Large intestine (tissue), 3 donors: ENCODE results near the gene CDK8. TPM values are rescaled to one million over a fixed set of nuclear protein-coding genes. Genes with fewer than 3 reads are reported as not detected.

Experiments
- DNase-seq, 2 donors: peaks; one replicate each; pipeline versions ENCODE4 v3.0.0 to v3.0.0-alpha.2; 2013
- H3K27ac ChIP-seq: one replicate; pipeline ENCODE4 v1.5.1; 2013; ENCODE audit warnings: low read length
- H3K27me3 ChIP-seq: 2 replicates; pipeline ENCODE4 v1.6.1; 2013; ENCODE audit warnings: low read length; ENCODE audit not compliant: control insufficient read depth, insufficient read depth
- H3K36me3 ChIP-seq: 2 replicates; pipeline ENCODE4 v1.6.1; 2013; ENCODE audit warnings: low read length; ENCODE audit not compliant: control insufficient read depth, insufficient read depth
- H3K4me1 ChIP-seq: one replicate; pipeline ENCODE4 v1.6.1; 2013; ENCODE audit warnings: low read length; ENCODE audit not compliant: control insufficient read depth, insufficient read depth
- H3K4me3 ChIP-seq: one replicate; pipeline ENCODE4 v1.5.1; 2013; ENCODE audit warnings: low read length
- H3K9me3 ChIP-seq: one replicate; pipeline ENCODE4 v1.6.1; 2013; ENCODE audit warnings: mild to moderate bottlenecking, low read depth, low read length, moderate library complexity; ENCODE audit not compliant: control insufficient read depth
- WGBS: methylation state at CpG from one replicate; pipeline ENCODE4 v1.1.5; 2013; ENCODE audit warnings: low lambda C conversion rate; ENCODE audit not compliant: insufficient coverage; 5-methylcytosine and 5-hydroxymethylcytosine counted together
- polyA plus RNA-seq: library from polyadenylated mRNA; unstranded; fragments of 120-200 nt; gene quantifications from one replicate; pipeline ENCODE4 v1.2.1, GENCODE V29; 2013

CDK8 gene
- polyA plus RNA-seq, 1 donor = 30.1 TPM

DNA sequence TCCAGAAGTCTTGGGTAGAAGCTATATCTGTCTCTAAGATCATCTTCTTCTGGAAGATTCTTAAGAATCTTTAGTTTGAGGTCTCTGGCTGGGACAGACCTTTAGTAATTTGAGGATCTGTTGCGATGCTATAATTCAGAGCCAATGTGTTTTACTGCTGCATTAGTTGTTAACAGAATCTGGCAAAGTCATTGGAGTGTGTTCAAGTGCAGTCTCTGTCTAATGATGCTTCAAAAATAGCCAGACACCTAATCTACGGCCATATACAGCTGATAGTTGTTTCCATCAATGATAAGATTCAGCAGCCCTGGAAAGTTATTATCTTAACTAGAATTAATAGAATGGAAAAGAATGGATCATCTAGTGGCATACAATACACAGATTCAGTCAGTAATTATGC is 72.6 kb downstream of the CDK8 start:
- no peak for DNase-seq
- no peaks in the 10 kb centered on the region for H3K36me3 ChIP-seq
- H3K4me3 ChIP-seq = no peak overlapping the region
- H3K27me3 ChIP-seq = no peaks in the 10 kb centered on the region
- H3K27ac ChIP-seq = no peak overlapping the region
- WGBS = 100% methylated on average over 1 of the region's 2 CpGs
- H3K4me1 ChIP-seq = peaks cover 4% of the 10 kb centered on the region
- peaks cover 2% of the 10 kb centered on the region for H3K9me3 ChIP-seq

- Histone ChIP-seq H3K36me3 (no peaks in the 10 kb centered on the region), H3K9me3 (peaks cover 1% of the 10 kb centered on the region), H3K4me3 (no peak overlapping the region), H3K27ac (no peak overlapping the region), H3K4me1 (peaks cover 4% of the 10 kb centered on the region), H3K27me3 (no peaks in the 10 kb centered on the region)
- WGBS = no CpG with 5 or more reads among the region's 1 CpG
- DNase-seq = peak; percentile 22 to 69
Observed at GRCh38 chr13:26327940-26328725, 74.2 kb downstream of the CDK8 start.

GRCh38 chr13:26335158-26335557 is 81.2 kb downstream of the CDK8 start:
- Histone ChIP-seq H3K4me3 (no peak overlapping the region), H3K9me3 (no peaks in the 10 kb centered on the region), H3K27ac (no peak overlapping the region), H3K27me3 (no peaks in the 10 kb centered on the region), H3K36me3 (no peaks in the 10 kb centered on the region), H3K4me1 (no peaks in the 10 kb centered on the region)
- WGBS = 100% methylated on average over 2 of the region's 5 CpGs
- no peak for DNase-seq

GRCh38 chr13:26340807-26341206 is 86.9 kb downstream of the CDK8 start:
- DNase-seq = no peak
- H3K27ac ChIP-seq = no peak overlapping the region
- H3K4me1 ChIP-seq = no peaks in the 10 kb centered on the region
- no peaks in the 10 kb centered on the region for H3K27me3 ChIP-seq
- no CpG with 5 or more reads among the region's 2 CpGs for WGBS
- H3K36me3 ChIP-seq = peaks cover 5% of the 10 kb centered on the region
- no peaks in the 10 kb centered on the region for H3K9me3 ChIP-seq
- no peak overlapping the region for H3K4me3 ChIP-seq

DNA sequence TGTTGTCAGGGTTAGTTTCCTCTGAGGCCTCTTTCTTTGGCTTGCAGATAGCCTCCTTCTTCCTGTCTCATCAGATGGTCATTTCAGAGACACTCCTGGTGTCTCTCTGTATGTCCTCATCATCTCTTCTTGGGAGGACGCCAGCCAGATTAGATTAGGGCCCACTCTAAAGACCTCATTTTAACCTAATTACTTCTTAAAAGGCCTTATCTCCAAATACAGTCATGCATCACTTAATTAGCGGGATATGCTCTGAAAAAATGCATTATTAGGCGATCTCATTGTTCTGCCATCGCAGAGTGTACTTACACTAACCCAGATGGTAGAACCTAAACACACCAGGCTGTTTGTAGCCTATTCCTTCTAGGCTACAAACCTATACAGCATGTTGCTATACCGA is 89.0 kb downstream of the CDK8 start:
- Histone ChIP-seq H3K36me3 (peaks cover 5% of the 10 kb centered on the region), H3K4me3 (no peak overlapping the region), H3K4me1 (no peaks in the 10 kb centered on the region), H3K27ac (no peak overlapping the region), H3K9me3 (no peaks in the 10 kb centered on the region), H3K27me3 (no peaks in the 10 kb centered on the region)
- no CpG with 5 or more reads among the region's 5 CpGs for WGBS
- peak in 1 of 2 donors; percentile 5 for DNase-seq

GRCh38 chr13:26343816-26344215 is 89.9 kb downstream of the CDK8 start:
- Histone ChIP-seq H3K9me3 (no peaks in the 10 kb centered on the region), H3K27ac (no peak overlapping the region), H3K27me3 (no peaks in the 10 kb centered on the region), H3K4me1 (no peaks in the 10 kb centered on the region), H3K4me3 (no peak overlapping the region), H3K36me3 (peaks cover 5% of the 10 kb centered on the region)
- DNase-seq = no peak

GRCh38 chr13:26344980-26345379 is 91.1 kb downstream of the CDK8 start:
- no peak overlapping the region for H3K27ac ChIP-seq
- H3K4me1 ChIP-seq = no peaks in the 10 kb centered on the region
- no peak overlapping the region for H3K4me3 ChIP-seq
- WGBS = no CpG with 5 or more reads among the region's 4 CpGs
- no peaks in the 10 kb centered on the region for H3K9me3 ChIP-seq
- peaks cover 5% of the 10 kb centered on the region for H3K36me3 ChIP-seq
- DNase-seq = peak in 1 of 2 donors; percentile 5
- H3K27me3 ChIP-seq = no peaks in the 10 kb centered on the region

DNA sequence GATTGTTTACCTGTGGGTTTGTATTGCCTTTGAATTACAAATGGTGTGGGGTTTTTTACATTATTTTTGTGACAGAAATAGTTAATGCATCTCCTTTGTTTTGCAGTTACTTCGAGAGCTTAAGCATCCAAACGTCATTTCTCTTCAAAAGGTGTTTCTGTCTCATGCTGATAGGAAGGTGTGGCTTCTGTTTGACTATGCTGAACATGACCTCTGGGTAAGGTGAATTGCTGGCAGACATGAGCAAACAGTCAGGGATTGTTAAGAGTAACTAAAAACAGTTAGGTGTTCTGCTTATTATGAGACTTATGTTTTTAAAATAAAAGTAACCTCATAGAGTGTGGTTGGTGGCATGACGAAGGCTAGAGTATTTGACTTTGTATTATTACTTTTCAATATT is 95.0 kb downstream of the CDK8 start:
- H3K4me3 ChIP-seq = no peak overlapping the region
- H3K27ac ChIP-seq = no peak overlapping the region
- DNase-seq = no peak
- WGBS = 90% methylated on average over 1 of the region's 3 CpGs
- H3K9me3 ChIP-seq = no peaks in the 10 kb centered on the region
- no peaks in the 10 kb centered on the region for H3K4me1 ChIP-seq
- peaks cover 3% of the 10 kb centered on the region for H3K36me3 ChIP-seq
- no peaks in the 10 kb centered on the region for H3K27me3 ChIP-seq

DNA sequence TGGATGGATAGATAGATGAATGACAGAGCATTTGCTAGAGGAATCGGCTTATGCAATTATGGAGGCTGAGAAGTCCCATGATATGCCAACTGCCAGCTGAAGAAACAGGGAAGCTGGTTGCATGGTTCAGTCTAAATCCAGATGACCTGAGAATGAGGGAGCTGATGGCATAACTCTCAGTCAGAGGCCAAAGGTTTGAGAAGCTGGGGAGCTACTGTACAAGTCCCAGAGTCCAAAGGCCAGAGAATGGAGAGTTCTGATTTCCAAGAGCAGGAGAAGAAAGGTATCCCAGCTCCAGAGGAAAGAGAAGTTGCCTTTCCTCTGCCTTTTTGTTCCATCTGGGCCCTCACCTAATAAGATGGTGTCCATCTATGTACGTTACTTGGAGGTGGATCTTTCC is 108.3 kb downstream of the CDK8 start:
- Histone ChIP-seq H3K9me3 (no peaks in the 10 kb centered on the region), H3K36me3 (peaks cover 3% of the 10 kb centered on the region), H3K27me3 (no peaks in the 10 kb centered on the region), H3K4me1 (no peaks in the 10 kb centered on the region), H3K27ac (no peak overlapping the region), H3K4me3 (no peak overlapping the region)
- WGBS = 100% methylated on average over 1 of the region's 2 CpGs
- peak; percentile 9 to 31 for DNase-seq

DNA sequence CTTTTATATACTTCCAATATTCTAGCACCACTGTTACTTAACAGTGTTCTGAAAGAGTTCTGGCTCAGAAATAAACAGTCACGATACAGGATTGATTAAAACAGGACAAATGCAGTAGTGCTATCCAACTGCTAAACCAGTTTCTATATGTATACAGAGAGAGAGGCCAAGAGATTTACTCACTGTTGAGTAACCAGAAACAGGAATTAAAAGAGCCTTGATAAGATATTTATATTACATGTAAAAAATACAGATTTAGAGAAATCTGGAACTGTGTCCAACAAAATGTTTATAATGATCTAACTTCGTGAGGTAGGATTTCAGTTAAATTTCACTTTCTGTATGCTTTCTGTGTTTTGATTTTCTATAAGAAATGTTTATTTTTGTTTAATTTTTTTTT is 116.6 kb downstream of the CDK8 start:
- DNase-seq = no peak
- H3K9me3 ChIP-seq = no peaks in the 10 kb centered on the region
- 90% methylated on average over 2 of the region's 2 CpGs for WGBS
- H3K36me3 ChIP-seq = no peaks in the 10 kb centered on the region
- no peaks in the 10 kb centered on the region for H3K27me3 ChIP-seq
- no peak overlapping the region for H3K4me3 ChIP-seq
- H3K27ac ChIP-seq = no peak overlapping the region
- no peaks in the 10 kb centered on the region for H3K4me1 ChIP-seq

GRCh38 chr13:26372747-26373146 is 118.8 kb downstream of the CDK8 start:
- H3K36me3 ChIP-seq = no peaks in the 10 kb centered on the region
- no peak overlapping the region for H3K27ac ChIP-seq
- 89% methylated on average over 2 of the region's 2 CpGs for WGBS
- H3K9me3 ChIP-seq = no peaks in the 10 kb centered on the region
- DNase-seq = peak in 1 of 2 donors; percentile 8
- H3K4me1 ChIP-seq = no peaks in the 10 kb centered on the region
- H3K27me3 ChIP-seq = no peaks in the 10 kb centered on the region
- no peak overlapping the region for H3K4me3 ChIP-seq
